DMS153 treated with DMSO at 0.1 percent for 48 hours (cell line): Measurements from ENCODE around the gene PRKCA.

ENCODE experiments used
- DNase-seq: peaks from one replicate; lab custom pipeline; 2025; ENCODE audit not compliant: unreplicated experiment; lab: John Stamatoyannopoulos, UW

PRKCA gene

GRCh38 chr17:66412857-66413558 lies 110.6 kb downstream of the PRKCA start:
- DNase-seq, result no peak

- DNase-seq, result no peak
Observed at GRCh38 chr17:66413559-66414520, 111.4 kb downstream of the PRKCA start.

- DNase-seq, result no peak
Observed at GRCh38 chr17:66414561-66415175, 112.3 kb downstream of the PRKCA start.

GRCh38 chr17:66415366-66416206 lies 113.2 kb downstream of the PRKCA start:
- no peak for DNase-seq

- DNase-seq, result no peak
Observed at GRCh38 chr17:66416207-66416940, 114.0 kb downstream of the PRKCA start.

GRCh38 chr17:66417300-66417719 lies 114.9 kb downstream of the PRKCA start:
- DNase-seq, result no peak

GRCh38 chr17:66420961-66421371 lies 118.6 kb downstream of the PRKCA start:
- no peak for DNase-seq

- DNase-seq, result no peak
Observed at GRCh38 chr17:66422186-66422585, 119.8 kb downstream of the PRKCA start.

GRCh38 chr17:66423056-66423955 lies 120.9 kb downstream of the PRKCA start:
- DNase-seq, result no peak

- no peak for DNase-seq
Observed at GRCh38 chr17:66425756-66426396, 123.5 kb downstream of the PRKCA start.

GRCh38 chr17:66426397-66427033 lies 124.1 kb downstream of the PRKCA start:
- no peak for DNase-seq

GRCh38 chr17:66427134-66427533 lies 124.7 kb downstream of the PRKCA start:
- no peak for DNase-seq

- no peak for DNase-seq
Observed at GRCh38 chr17:66429680-66430079, 127.3 kb downstream of the PRKCA start.

- no peak for DNase-seq
Observed at GRCh38 chr17:66430846-66431795, 128.7 kb downstream of the PRKCA start.

- DNase-seq, result no peak
Observed at GRCh38 chr17:66431910-66432309, 129.5 kb downstream of the PRKCA start.

GRCh38 chr17:66432411-66432957 lies 130.1 kb downstream of the PRKCA start:
- DNase-seq, result no peak
